Measurements from ENCODE around the gene GLRA3.

Gene GLRA3

DNA sequence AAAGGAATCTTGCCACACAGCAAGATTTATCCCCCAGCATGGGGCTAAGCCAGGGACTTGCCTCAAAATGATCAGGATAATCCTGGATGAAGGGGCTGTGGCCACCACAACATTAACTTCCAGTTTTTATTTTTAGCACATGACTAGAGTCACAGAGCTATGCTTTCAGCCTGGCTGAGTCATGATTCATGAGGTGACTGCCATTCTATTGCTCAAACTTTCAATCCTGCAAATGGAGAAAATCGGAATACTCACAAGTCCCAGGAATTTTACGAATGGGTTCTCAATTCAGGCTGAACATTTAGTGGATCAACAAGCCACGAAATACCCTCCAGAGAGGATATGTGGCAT, 236.1 kb downstream of the GLRA3 start:
- DNase-seq (ENCODE audit: low read depth) = no peak

DNA sequence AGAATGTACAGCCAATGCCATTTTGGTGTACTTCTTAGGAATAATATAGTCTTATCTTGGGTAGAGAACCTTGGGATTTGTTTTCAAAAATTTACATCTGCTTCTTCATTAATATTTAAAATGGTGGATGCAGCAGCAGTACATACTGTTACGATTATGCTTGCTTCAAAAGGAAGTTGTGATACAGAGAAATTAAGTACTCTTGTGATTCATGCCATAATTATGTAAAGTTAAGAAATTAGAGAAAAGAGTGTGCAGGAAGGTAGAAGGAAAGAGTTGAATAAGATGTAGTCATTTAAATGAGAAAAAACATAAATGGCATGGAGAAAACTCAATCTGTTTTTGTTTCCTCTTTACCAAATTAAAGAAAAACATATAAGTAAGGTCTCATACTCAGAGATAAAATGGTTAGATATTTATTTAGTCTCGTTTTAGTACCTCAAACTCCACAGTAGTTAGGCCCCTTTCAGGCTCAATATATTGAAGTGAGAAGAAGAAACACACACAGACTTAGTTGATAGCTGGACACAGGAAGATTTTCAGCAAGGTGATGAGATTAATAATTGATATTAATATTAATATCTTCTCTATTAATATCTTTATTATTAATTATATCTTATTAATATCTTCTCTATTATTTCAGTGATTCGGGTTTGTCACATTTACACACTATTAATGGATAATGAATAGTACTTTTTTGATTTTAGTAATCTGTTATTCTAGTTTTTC, 236.6 kb downstream of the GLRA3 start:
- no peak for DNase-seq (ENCODE audit: low read depth)

DNA sequence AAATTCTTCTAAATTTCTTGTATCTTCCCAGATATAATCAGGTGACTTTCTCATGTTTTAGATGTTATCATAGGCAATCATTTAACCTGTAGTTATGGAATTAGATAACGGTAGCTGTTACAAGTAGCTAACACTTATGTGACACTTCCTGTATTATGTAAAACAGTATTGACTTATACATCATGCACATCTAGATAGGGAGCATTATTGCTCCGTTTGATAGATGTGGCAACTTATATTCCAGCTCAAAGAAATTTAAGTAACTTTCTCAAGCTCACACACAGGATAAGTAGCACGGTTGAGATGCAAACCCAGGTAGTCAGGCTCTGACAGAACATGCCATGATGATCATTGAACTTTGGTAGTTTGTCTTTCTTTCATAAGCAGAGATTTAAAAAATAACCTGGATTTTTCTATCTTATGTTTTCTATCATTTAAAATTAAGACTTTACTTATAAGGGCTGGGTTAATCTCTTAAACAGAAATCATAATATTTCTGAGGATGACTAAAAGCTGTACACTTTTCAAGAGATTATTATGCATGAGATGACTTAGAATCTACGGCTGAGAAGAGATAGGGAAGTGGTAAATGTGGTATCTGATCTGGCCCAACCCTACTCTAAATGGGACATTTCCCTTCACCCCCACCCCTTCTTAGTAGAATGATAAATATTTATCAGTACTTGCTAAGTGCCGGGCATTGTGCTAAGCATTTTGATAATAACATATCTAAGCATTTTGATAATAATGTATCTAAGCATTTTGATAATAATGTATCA, 237.6 kb downstream of the GLRA3 start:
- DNase-seq (ENCODE audit: low read depth) = no peak

DNA sequence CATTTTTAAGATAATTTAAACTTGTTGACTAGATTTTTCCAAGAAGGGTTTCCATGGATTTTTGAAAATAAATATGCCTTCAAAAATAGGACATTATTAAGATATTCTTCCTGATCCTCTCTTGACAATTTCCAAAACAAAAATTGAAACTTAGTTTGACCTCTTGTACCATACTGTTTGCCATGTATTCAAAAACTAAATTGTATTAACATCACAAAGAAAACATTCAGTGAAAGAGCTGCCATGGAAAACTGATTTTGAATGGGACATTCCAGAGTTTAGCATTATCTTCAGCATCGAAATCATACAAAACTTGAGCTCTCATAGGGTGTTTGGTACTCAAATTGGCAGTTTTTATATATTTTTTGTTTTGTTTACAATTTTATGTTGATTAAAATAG, 238.7 kb downstream of the GLRA3 start:
- DNase-seq (ENCODE audit: low read depth) = no peak

All from stimulated activated CD8-positive, alpha-beta memory T cell treated with anti-CD3 and anti-CD28 coated beads, Interleukin-15, amount 100 ng/mL, for 1 hour (primary cell).